Osteoblast (primary cell): ENCODE measurements around the gene CBX3. TPM values are rescaled to one million over a fixed set of nuclear protein-coding genes. Genes with fewer than 3 reads are reported as not detected.
"Not testable (repeated sequence)": the region's sequence is repeated elsewhere in the genome, so short reads cannot be mapped to it uniquely, and the experiment has no call there.

Experiments
- DNase-seq: peaks from one replicate; pipeline ENCODE4 v3.0.0; 2011; ENCODE audit warnings: low spot score, mixed read lengths; ENCODE audit not compliant: insufficient read length; ENCODE audit errors: missing footprints
- H2AFZ ChIP-seq: 2 replicates; pipeline ENCODE4 v1.6.0; 2011; ENCODE audit warnings: mild to moderate bottlenecking, low read length
- H3K27ac ChIP-seq: 2 replicates; pipeline ENCODE4 v1.5.1; 2011; ENCODE audit warnings: mild to moderate bottlenecking, low read depth, low read length, moderate library complexity
- H3K27me3 ChIP-seq: 2 replicates; pipeline ENCODE4 v1.6.0; 2012; ENCODE audit warnings: mild to moderate bottlenecking, control low read depth, inconsistent platforms, low read length, moderate library complexity; ENCODE audit not compliant: insufficient read depth
- H3K36me3 ChIP-seq: 2 replicates; pipeline ENCODE4 v1.5.1; 2011; ENCODE audit warnings: mild to moderate bottlenecking, low read length, control low read depth, moderate library complexity; ENCODE audit not compliant: insufficient read depth
- H3K4me1 ChIP-seq: 2 replicates; pipeline ENCODE4 v1.5.1; 2011; ENCODE audit warnings: mild to moderate bottlenecking, low read length, control low read depth, moderate library complexity; ENCODE audit not compliant: insufficient read depth
- H3K4me2 ChIP-seq: 2 replicates; pipeline ENCODE4 v1.6.0; 2011; ENCODE audit warnings: mild to moderate bottlenecking, low read length; ENCODE audit not compliant: insufficient read depth
- H3K4me3 ChIP-seq: fragments of 200-600 bp; sonication (generic); 3 replicates; pipeline ENCODE4 v1.5.1; 2012; ENCODE audit warnings: mild to moderate bottlenecking, low read length, inconsistent platforms; ENCODE audit not compliant: insufficient read depth
- H3K79me2 ChIP-seq: 2 replicates; pipeline ENCODE4 v1.6.0; 2012; ENCODE audit warnings: mild to moderate bottlenecking, low read length, control low read depth, inconsistent platforms; ENCODE audit not compliant: insufficient read depth
- H3K9me3 ChIP-seq: 2 replicates; pipeline ENCODE4 v1.5.1; 2011; ENCODE audit warnings: low read depth, low read length, control low read depth
- H4K20me1 ChIP-seq: 2 replicates; pipeline ENCODE4 v1.6.0; 2012; ENCODE audit warnings: mild to moderate bottlenecking, low read length, control low read depth; ENCODE audit not compliant: insufficient read depth
- CTCF ChIP-seq: IDR thresholded peaks from 2 replicates; pipeline ENCODE4 v1.5.1; 2011; ENCODE audit warnings: mild to moderate bottlenecking, low read depth, low read length, moderate library complexity; ENCODE audit errors: extremely low read depth
- total RNA-seq: library from RNA; depleted of rRNA; stranded (reverse); fragments of >200 nt; gene quantifications from 2 replicates; pipeline ENCODE4 v1.2.3, GENCODE V29; 2012

CBX3 gene
- total RNA-seq, result 136 and 142 TPM in 2 replicates

GRCh38 chr7:26201247-26202018, at the start of gene CBX3:
Gene CBX3, plus strand, starts transcription at chr7:26201745. Its CDS starts 1,254 bp downstream, at chr7:26202999.
- H3K79me2 ChIP-seq, result peaks cover 89% of the 10 kb centered on the region
- H3K4me1 ChIP-seq, result peaks cover 39% of the 10 kb centered on the region
- H2AFZ ChIP-seq, result peak within 1 kb of the TSS; percentile 71
- peaks cover 72% of the 10 kb centered on the region for H4K20me1 ChIP-seq
- peak within 1 kb of the TSS; percentile 98 for H3K4me3 ChIP-seq
- peak within 1 kb of the TSS; percentile 83 for H3K4me2 ChIP-seq
- H3K27me3 ChIP-seq, result no peaks in the 10 kb centered on the region
- H3K9me3 ChIP-seq, result no peaks in the 10 kb centered on the region
- peak within 1 kb of the TSS; percentile 98 for H3K27ac ChIP-seq
- peak; percentile 97 for DNase-seq
- no peak for TF ChIP-seq CTCF
- H3K36me3 ChIP-seq, result peaks cover 22% of the 10 kb centered on the region

- H3K79me2 ChIP-seq, result no peaks in the 10 kb centered on the region
- no peaks in the 10 kb centered on the region for H3K36me3 ChIP-seq
- DNase-seq, result peak; percentile 96
- H3K4me2 ChIP-seq, result peak within 1 kb of the TSS; percentile 77
- no peaks in the 10 kb centered on the region for H3K9me3 ChIP-seq
- no peak within 1 kb of the TSS for H3K27ac ChIP-seq
- no peak for TF ChIP-seq CTCF
- H3K4me1 ChIP-seq, result peaks cover 17% of the 10 kb centered on the region
- H3K27me3 ChIP-seq, result peaks cover 29% of the 10 kb centered on the region
- H3K4me3 ChIP-seq, result peak within 1 kb of the TSS; percentile 65
- no peaks in the 10 kb centered on the region for H4K20me1 ChIP-seq
- H2AFZ ChIP-seq, result peak within 1 kb of the TSS; percentile 86
Measured at GRCh38 chr7:26151953-26152781, 49.4 kb upstream of the CBX3 start, which contains the start of gene NFE2L3. Gene NFE2L3, plus strand, starts transcription at chr7:26152198. Its CDS starts 301 bp downstream, at chr7:26152499.

- Histone ChIP-seq H3K27me3 (peaks cover 29% of the 10 kb centered on the region), H3K4me2 (peak overlapping the region; percentile 77), H3K4me3 (peak overlapping the region; percentile 65), H3K4me1 (peaks cover 17% of the 10 kb centered on the region), H2AFZ (peak overlapping the region; percentile 49)
- H3K36me3 ChIP-seq, H3K9me3 ChIP-seq, DNase-seq, H4K20me1 ChIP-seq, H3K79me2 ChIP-seq, H3K27ac ChIP-seq: not testable (repeated sequence)
Measured at GRCh38 chr7:26152782-26153240, 48.7 kb upstream of the CBX3 start.

GRCh38 chr7:26153241-26153822, 48.2 kb upstream of the CBX3 start:
- Histone ChIP-seq H3K4me2 (peak overlapping the region; percentile 47), H3K4me3 (peak overlapping the region; percentile 65), H3K27ac (no peak overlapping the region), H2AFZ (peak overlapping the region; percentile 49), H3K36me3 (no peaks in the 10 kb centered on the region), H3K9me3 (no peaks in the 10 kb centered on the region), H4K20me1 (no peaks in the 10 kb centered on the region), H3K79me2 (no peaks in the 10 kb centered on the region), H3K4me1 (peaks cover 17% of the 10 kb centered on the region), H3K27me3 (peaks cover 29% of the 10 kb centered on the region)
- peak; percentile 72 for DNase-seq
- TF ChIP-seq CTCF, result no peak
